IMR-90 (cell line): Measurements from ENCODE around the gene MAP3K9. TPM values are rescaled to one million over a fixed set of nuclear protein-coding genes. Genes with fewer than 3 reads are reported as not detected.
A peak's percentile ranks its signal among the peaks of the same experiment; 100 is the strongest.

Source experiments
- ATAC-seq: fragments of 200-7000 bp; cut with Tn5 transposase; 2 replicates; pipeline ENCODE4 v1.9.1; 2020; ENCODE audit warnings: low read depth, mild to moderate bottlenecking, moderate library complexity
- BruUV-seq: library from RNA; stranded (reverse); fragments of 400-500 nt; replicated peaks from 2 replicates; lab custom pipeline; 2021; lab: Mats Ljungman, UMichigan
- CTCF ChIA-PET: fragments of 300-600 bp; formaldehyde crosslinking; extraction: SDS; loops from one replicate; lab custom pipeline; 2021; ENCODE audit warnings: antibody characterized with exemption; lab: Yijun Ruan, JAX
- POLR2A ChIA-PET: fragments of 300-600 bp; sonication (Branson Sonifier 250); formaldehyde crosslinking; loops from one replicate; lab custom pipeline; 2022; ENCODE audit warnings: antibody characterized with exemption; ENCODE audit not compliant: unreplicated experiment; lab: Charles Lee
- DNase-seq: peaks from one replicate; pipeline ENCODE4 v3.0.0; 2013
- H2AFZ ChIP-seq: replicated peaks from 2 replicates; pipeline ENCODE3; 2013; ENCODE audit warnings: low read length, mild to moderate bottlenecking; ENCODE audit not compliant: poor library complexity
- H2AK5ac ChIP-seq: 2 replicates; pipeline ENCODE4 v1.6.1; 2013; ENCODE audit warnings: low read depth, low read length, inconsistent platforms
- H2AK9ac ChIP-seq: replicated peaks from 2 replicates; pipeline ENCODE3; 2013; ENCODE audit warnings: mild to moderate bottlenecking, low read depth, low read length, moderate library complexity; ENCODE audit not compliant: poor library complexity
- H2BK120ac ChIP-seq: 2 replicates; pipeline ENCODE4 v1.6.1; 2013; ENCODE audit warnings: low read depth, low read length, inconsistent platforms
- H2BK15ac ChIP-seq: 3 replicates; pipeline ENCODE4 v1.6.1; 2013; ENCODE audit warnings: low read depth, low read length, inconsistent platforms
- H2BK20ac ChIP-seq: 2 replicates; pipeline ENCODE4 v1.6.1; 2013; ENCODE audit warnings: low read depth, mild to moderate bottlenecking, inconsistent platforms, low read length, moderate library complexity
- H2BK5ac ChIP-seq: 2 replicates; pipeline ENCODE4 v1.6.1; 2013; ENCODE audit warnings: mild to moderate bottlenecking, low read depth, low read length, inconsistent platforms; ENCODE audit not compliant: poor library complexity, severe bottlenecking
- H3K14ac ChIP-seq: replicated peaks from 2 replicates; pipeline ENCODE4 v1.6.1; 2013; ENCODE audit warnings: low read depth, low read length, inconsistent platforms
- H3K18ac ChIP-seq: 2 replicates; pipeline ENCODE4 v1.6.1; 2013; ENCODE audit warnings: low read depth, low read length, control low read depth
- H3K23ac ChIP-seq: 2 replicates; pipeline ENCODE4 v1.6.1; 2013; ENCODE audit warnings: low read depth, low read length, inconsistent platforms
- H3K27ac ChIP-seq: 2 replicates; pipeline ENCODE4 v1.5.1; 2013; ENCODE audit warnings: mild to moderate bottlenecking, control low read depth, low read length; ENCODE audit not compliant: insufficient read depth
- H3K27me3 ChIP-seq: 2 replicates; pipeline ENCODE4 v1.6.1; 2013; ENCODE audit warnings: low read length; ENCODE audit not compliant: control insufficient read depth, insufficient read depth
- H3K36me3 ChIP-seq: 2 replicates; pipeline ENCODE4 v1.6.1; 2013; ENCODE audit warnings: low read length, mixed read lengths; ENCODE audit not compliant: control insufficient read depth, insufficient read depth
- H3K4ac ChIP-seq: 2 replicates; pipeline ENCODE4 v1.6.1; 2013; ENCODE audit warnings: low read depth, low read length, inconsistent platforms
- H3K4me1 ChIP-seq: 2 replicates; pipeline ENCODE4 v1.6.1; 2013; ENCODE audit warnings: low read length, mixed read lengths; ENCODE audit not compliant: control insufficient read depth, insufficient read depth
- H3K4me2 ChIP-seq: 2 replicates; pipeline ENCODE4 v1.6.1; 2013; ENCODE audit warnings: low read depth, mild to moderate bottlenecking, control low read depth, low read length, moderate library complexity
- H3K4me3 ChIP-seq: 2 replicates; pipeline ENCODE4 v1.5.1; 2013; ENCODE audit warnings: low read depth, mild to moderate bottlenecking, control low read depth, low read length, moderate library complexity; ENCODE audit not compliant: insufficient read depth
- H3K56ac ChIP-seq: 2 replicates; pipeline ENCODE4 v1.6.1; 2013; ENCODE audit warnings: low read length, inconsistent platforms; ENCODE audit not compliant: insufficient read depth; ENCODE audit errors: extremely low read depth
- H3K79me1 ChIP-seq, 2 experiments: 2 replicates each; pipeline ENCODE4 v1.6.1; 2013; ENCODE audit warnings: low read length in 2 of 2, inconsistent platforms in 1 of 2, low read depth in 1 of 2
- H3K9ac ChIP-seq: 2 replicates; pipeline ENCODE4 v1.6.1; 2013; ENCODE audit warnings: low read depth, low read length, control low read depth
- H3K9me1 ChIP-seq: 2 replicates; pipeline ENCODE4 v1.6.1; 2013; ENCODE audit warnings: low read length, inconsistent platforms; ENCODE audit not compliant: insufficient read depth
- H3K9me3 ChIP-seq: 2 replicates; pipeline ENCODE4 v1.6.1; 2013; ENCODE audit warnings: low read length; ENCODE audit not compliant: control insufficient read depth, insufficient read depth
- H4K20me1 ChIP-seq: 2 replicates; pipeline ENCODE4 v1.6.1; 2013; ENCODE audit warnings: low read length, inconsistent platforms; ENCODE audit not compliant: insufficient read depth
- H4K5ac ChIP-seq: 2 replicates; pipeline ENCODE4 v1.6.1; 2013; ENCODE audit warnings: mild to moderate bottlenecking, low read depth, low read length, control low read depth
- H4K8ac ChIP-seq, 2 experiments: 2 replicates each; pipeline ENCODE4 v1.6.1; 2013; ENCODE audit warnings: low read depth in 2 of 2, low read length in 2 of 2, control low read depth in 1 of 2, inconsistent platforms in 1 of 2
- H4K91ac ChIP-seq: 2 replicates; pipeline ENCODE4 v1.6.1; 2013; ENCODE audit warnings: low read depth, low read length, inconsistent platforms; ENCODE audit not compliant: insufficient read depth
- BHLHE40 ChIP-seq: fragments of 150-350 bp; IDR thresholded peaks from 2 replicates; pipeline ENCODE4 v1.6.1; 2016; ENCODE audit warnings: mild to moderate bottlenecking, low read depth, low read length
- CHD1 ChIP-seq: IDR thresholded peaks from 2 replicates; pipeline ENCODE4 v1.6.1; 2012; ENCODE audit warnings: low read depth, low read length, improper control_type of control experiment
- RCOR1 ChIP-seq: IDR thresholded peaks from 2 replicates; pipeline ENCODE4 v1.6.1; 2012; ENCODE audit warnings: mild to moderate bottlenecking, low read length, improper control_type of control experiment; ENCODE audit not compliant: insufficient replicate concordance
- RFX5 ChIP-seq: IDR thresholded peaks from 2 replicates; pipeline ENCODE4 v1.8.0; 2012; ENCODE audit warnings: low read depth, mild to moderate bottlenecking, low read length, moderate library complexity
- WGBS, 2 experiments: methylation state at CpG; one replicate each; pipeline versions ENCODE4 v1.1.5 to v1.1.7; 2013; ENCODE audit warnings: missing lambda C conversion rate in 2 of 2; ENCODE audit not compliant: insufficient read length in 1 of 2; ENCODE audit errors: extremely low coverage in 2 of 2; 5-methylcytosine and 5-hydroxymethylcytosine counted together
- dilution Hi-C: fragments of 300-500 bp; cut with HindIII; formaldehyde crosslinking; loops from one replicate; pipeline ENCODE4 v1.14.3; 2018; ENCODE audit warnings: low sequenced_read_pairs; ENCODE audit not compliant: unreplicated experiment
- in situ Hi-C: fragments of 300-500 bp; cut with MboI; formaldehyde crosslinking; loops from 3 replicates; pipeline ENCODE4 v1.14.3; 2019; ENCODE audit warnings: low sequenced_read_pairs, inconsistent platforms, mixed read lengths
- intact Hi-C: fragments of 100-400 bp; cut with micrococcal nuclease; formaldehyde crosslinking; loops from 2 replicates; pipeline ENCODE4 v1.10.0; 2022
- polyA plus RNA-seq, 3 experiments: library from polyadenylated mRNA; depleted of rRNA; stranded (reverse); fragments of >200 nt; gene quantifications; 2 replicates each; pipeline ENCODE4 v1.2.3, GENCODE V29; 2012; ENCODE audit warnings: low replicate concordance in 1 of 3
- total RNA-seq: library from RNA; depleted of rRNA; stranded (reverse); fragments of >200 nt; gene quantifications from 2 replicates; pipeline ENCODE4 v1.2.3, GENCODE V29; 2012
- TF ChIP-seq, protein P1 (sequence below): fragments of 150-350 bp; IDR thresholded peaks from 2 replicates; pipeline ENCODE4 v1.6.1; 2016; ENCODE audit warnings: low read depth, mild to moderate bottlenecking, low read length, moderate library complexity, borderline replicate concordance
- TF ChIP-seq, protein P2 (sequence below): fragments of 150-350 bp; IDR thresholded peaks from 2 replicates; pipeline ENCODE4 v1.6.1; 2017; ENCODE audit warnings: mild to moderate bottlenecking, antibody characterized with exemption, low read length, low read depth

MAP3K9 gene
- total and polyA plus RNA-seq, 2 of the 4 experiments (the other 2 are of a cell fraction), result 0.17 to 0.18 TPM

DNA sequence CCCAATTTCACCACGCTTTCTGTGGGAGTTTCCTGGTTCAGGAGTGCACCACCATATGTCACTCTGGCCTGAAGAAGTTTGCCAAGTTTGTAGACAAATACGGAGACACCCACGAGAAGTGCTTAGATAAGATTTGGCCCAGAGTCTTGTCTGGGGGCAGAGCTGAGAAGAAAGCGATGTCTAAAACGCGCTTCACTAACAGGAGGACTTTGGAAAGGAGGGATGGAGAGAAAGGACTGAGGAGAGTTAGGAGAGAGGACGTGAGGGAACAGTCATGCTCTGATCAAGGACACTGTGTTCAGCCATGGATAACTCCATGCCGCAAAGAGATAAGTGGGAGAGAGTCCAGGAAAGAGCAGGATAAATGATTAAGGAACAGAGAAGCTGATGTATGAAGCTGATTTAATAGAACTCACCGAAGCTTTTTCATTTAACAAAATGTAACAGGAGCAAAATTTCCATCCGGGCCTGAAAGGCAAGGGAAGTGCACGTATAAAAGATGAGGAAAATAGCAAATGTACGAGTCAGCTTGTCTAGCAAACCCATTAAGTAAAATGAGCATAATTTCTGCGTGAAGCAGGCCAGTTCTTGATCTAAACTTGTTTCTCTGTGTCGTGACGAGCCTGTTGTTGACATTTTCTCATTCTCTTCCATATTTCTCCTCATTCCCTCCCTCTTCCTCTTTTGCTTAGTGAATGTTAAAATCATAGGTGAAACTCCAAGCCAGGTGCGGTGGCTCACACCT lies 23.4 kb upstream of the MAP3K9 start (continued):
- no peak for TF ChIP-seq RFX5
- TF ChIP-seq CHD1, result no peak

DNA sequence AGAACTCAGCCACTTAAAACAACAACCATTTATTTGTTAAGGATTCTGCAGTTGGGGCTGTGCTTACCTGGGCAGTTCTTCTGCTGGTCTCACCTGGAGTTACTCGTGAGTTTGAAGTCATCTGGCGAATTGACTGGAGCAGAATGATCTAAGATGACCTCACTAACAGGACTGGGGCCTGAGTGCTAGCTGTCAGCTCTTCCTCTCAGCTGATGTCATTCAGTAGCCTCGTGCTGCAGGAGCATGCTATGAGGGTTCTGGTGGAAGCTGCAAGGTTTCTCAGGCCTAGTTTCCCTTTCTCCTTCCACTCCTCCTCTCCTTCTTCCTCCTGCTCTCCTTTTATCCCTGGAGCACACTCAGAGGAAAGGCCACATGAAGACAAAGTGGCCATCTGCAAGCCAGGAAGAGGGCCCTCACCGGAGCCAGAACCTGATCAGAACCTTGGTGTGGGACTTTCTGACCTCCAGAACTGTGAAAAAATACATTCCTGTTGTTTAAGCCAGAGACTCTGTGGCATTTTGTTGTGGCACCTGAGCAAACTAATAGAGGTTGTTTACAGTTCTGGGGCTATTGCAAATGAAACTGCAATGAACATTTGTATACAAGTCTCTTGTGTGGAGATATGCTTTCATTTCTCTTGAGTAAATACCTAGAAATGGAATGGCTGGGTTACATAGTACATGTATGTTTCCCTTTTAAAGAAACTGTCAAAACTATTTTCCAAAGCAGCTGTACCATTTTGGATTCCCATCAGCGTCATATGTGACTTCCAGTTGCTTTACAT lies 21.9 kb upstream of the MAP3K9 start:
- WGBS, 2 experiments, result 62% methylated on average over 3 of the region's 5 CpGs; no CpG with 5 or more reads in 1 of the 2 experiments
- BruUV-seq, result no TSS peak

More for the DNA sequence above, 21.9 kb upstream of the MAP3K9 start:
- in situ Hi-C loops, result no loop called here
- intact Hi-C loops, result no loop called here
- Histone ChIP-seq H4K5ac (no peak overlapping the region), H3K14ac (no peak overlapping the region), H2AK9ac (no peak overlapping the region), H3K27me3 (peaks cover 1% of the 10 kb centered on the region; the same call in 1 of the 2 replicates), H3K79me1 (no peaks in the 10 kb centered on the region; a peak in 1 of 4 replicates), H3K9me1 (no peaks in the 10 kb centered on the region), H3K4me2 (no peak overlapping the region), H3K18ac (no peak overlapping the region), H2BK120ac (no peak overlapping the region), H3K9me3 (no peaks in the 10 kb centered on the region), H3K4me3 (no peak overlapping the region), H3K4ac (no peak overlapping the region), H3K9ac (no peak overlapping the region), H3K36me3 (no peaks in the 10 kb centered on the region), H2BK20ac (no peak overlapping the region), H2BK5ac (no peak overlapping the region), H2AK5ac (no peak overlapping the region), H2AFZ (peak overlapping the region; percentile 28), H3K23ac (no peak overlapping the region), H3K4me1 (no peaks in the 10 kb centered on the region), H4K20me1 (no peaks in the 10 kb centered on the region), H3K27ac (no peak overlapping the region), H2BK15ac (no peak overlapping the region), H4K8ac (no peak overlapping the region), H3K56ac (no peak overlapping the region), H4K91ac (no peak overlapping the region)
- POLR2A ChIA-PET, result no interaction called here
- DNase-seq, result peak; percentile 6
- TF ChIP-seq, protein P1, sequence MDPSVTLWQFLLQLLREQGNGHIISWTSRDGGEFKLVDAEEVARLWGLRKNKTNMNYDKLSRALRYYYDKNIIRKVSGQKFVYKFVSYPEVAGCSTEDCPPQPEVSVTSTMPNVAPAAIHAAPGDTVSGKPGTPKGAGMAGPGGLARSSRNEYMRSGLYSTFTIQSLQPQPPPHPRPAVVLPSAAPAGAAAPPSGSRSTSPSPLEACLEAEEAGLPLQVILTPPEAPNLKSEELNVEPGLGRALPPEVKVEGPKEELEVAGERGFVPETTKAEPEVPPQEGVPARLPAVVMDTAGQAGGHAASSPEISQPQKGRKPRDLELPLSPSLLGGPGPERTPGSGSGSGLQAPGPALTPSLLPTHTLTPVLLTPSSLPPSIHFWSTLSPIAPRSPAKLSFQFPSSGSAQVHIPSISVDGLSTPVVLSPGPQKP, result no peak
- no peak for TF ChIP-seq RFX5
- TF ChIP-seq, protein P2, sequence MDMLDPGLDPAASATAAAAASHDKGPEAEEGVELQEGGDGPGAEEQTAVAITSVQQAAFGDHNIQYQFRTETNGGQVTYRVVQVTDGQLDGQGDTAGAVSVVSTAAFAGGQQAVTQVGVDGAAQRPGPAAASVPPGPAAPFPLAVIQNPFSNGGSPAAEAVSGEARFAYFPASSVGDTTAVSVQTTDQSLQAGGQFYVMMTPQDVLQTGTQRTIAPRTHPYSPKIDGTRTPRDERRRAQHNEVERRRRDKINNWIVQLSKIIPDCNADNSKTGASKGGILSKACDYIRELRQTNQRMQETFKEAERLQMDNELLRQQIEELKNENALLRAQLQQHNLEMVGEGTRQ, result no peak
- TF ChIP-seq RCOR1, result no peak
- TF ChIP-seq BHLHE40, result no peak
- dilution Hi-C loops, result no loop called here
- CTCF ChIA-PET, result interaction anchor here (0.6 to 0.9 kb wide), 2 partner anchors 13 to 20 kb away, joined by 3 to 4 read pairs; no protein-coding TSS in a partner anchor
- no peak for ATAC-seq
